Neural cell (in vitro differentiated cells): ENCODE measurements around the gene TCF20. TPM values are rescaled to one million over a fixed set of nuclear protein-coding genes. Genes with fewer than 3 reads are reported as not detected.

Experiments used
- H2AFZ ChIP-seq: fragments of 200-600, 300-800 bp; sonication (generic), shearing (Covaris generic); 2 replicates; pipeline ENCODE4 v1.6.0; 2014; ENCODE audit warnings: low read depth, mild to moderate bottlenecking, antibody characterized with exemption, low read length, moderate library complexity
- H3F3A ChIP-seq: fragments of 200-600 bp; shearing (Covaris generic); 2 replicates; pipeline ENCODE4 v1.6.1; 2016; ENCODE audit warnings: mild to moderate bottlenecking, moderate library complexity, mixed read lengths, antibody characterized with exemption, low read length; ENCODE audit not compliant: insufficient read depth, poor library complexity, severe bottlenecking
- H3K27ac ChIP-seq: fragments of 200-600, 300-800 bp; sonication (generic), shearing (Covaris generic); 2 replicates; pipeline ENCODE4 v1.5.1; 2014; ENCODE audit warnings: mild to moderate bottlenecking, low read length, moderate library complexity
- H3K27me3 ChIP-seq: fragments of 300-800, 200-600 bp; sonication (generic), shearing (Covaris generic); 2 replicates; pipeline ENCODE4 v1.6.0; 2014; ENCODE audit warnings: mild to moderate bottlenecking, low read depth, low read length, moderate library complexity; ENCODE audit not compliant: insufficient read depth
- H3K36me3 ChIP-seq: fragments of 300-800, 200-600 bp; sonication (generic), shearing (Covaris generic); 2 replicates; pipeline ENCODE4 v1.5.1; 2014; ENCODE audit warnings: mild to moderate bottlenecking, antibody characterized with exemption, low read length, moderate library complexity; ENCODE audit not compliant: insufficient read depth
- H3K4me2 ChIP-seq: fragments of 300-800, 200-600 bp; sonication (generic), shearing (Covaris generic); 2 replicates; pipeline ENCODE4 v1.6.0; 2014; ENCODE audit warnings: mild to moderate bottlenecking, low read length
- H3K4me3 ChIP-seq: fragments of 300-800, 200-600 bp; sonication (generic), shearing (Covaris generic); 2 replicates; pipeline ENCODE4 v1.5.1; 2014; ENCODE audit warnings: mild to moderate bottlenecking, low read length, moderate library complexity
- H3K79me2 ChIP-seq: fragments of 200-600 bp; shearing (Covaris generic); replicated peaks from 2 replicates; pipeline ENCODE4 v1.6.0; 2014; ENCODE audit warnings: mild to moderate bottlenecking, low read length, moderate library complexity; ENCODE audit not compliant: insufficient read depth
- H3K9ac ChIP-seq: fragments of 300-800, 200-600 bp; sonication (generic), shearing (Covaris generic); 2 replicates; pipeline ENCODE4 v1.6.1; 2016; ENCODE audit warnings: mild to moderate bottlenecking, low read length, mixed read lengths
- H3K9me2 ChIP-seq: fragments of 200-600 bp; shearing (Covaris generic); 2 replicates; pipeline ENCODE4 v1.6.1; 2016; ENCODE audit warnings: mild to moderate bottlenecking, low read length, mixed read lengths; ENCODE audit not compliant: insufficient read depth
- H3K9me3 ChIP-seq: fragments of 200-600, 300-800 bp; sonication (generic), shearing (Covaris generic); 2 replicates; pipeline ENCODE4 v1.6.1; 2016; ENCODE audit warnings: mild to moderate bottlenecking, mixed run types, low read length, moderate library complexity, mixed read lengths
- H4K20me1 ChIP-seq: fragments of 200-600 bp; shearing (Covaris generic); 2 replicates; pipeline ENCODE4 v1.6.1; 2016; ENCODE audit warnings: mild to moderate bottlenecking, mixed run types; ENCODE audit not compliant: insufficient read depth
- EP300 ChIP-seq: fragments of 450-650 bp; conservative IDR thresholded peaks from 2 replicates; pipeline ENCODE4 v1.6.1; 2014; ENCODE audit warnings: antibody characterized with exemption, mild to moderate bottlenecking, moderate library complexity; ENCODE audit not compliant: poor library complexity, severe bottlenecking
- EZH2 ChIP-seq: fragments of 200-600, 300-800 bp; shearing (Covaris generic), sonication (generic); IDR thresholded peaks from 2 replicates; pipeline ENCODE4 v1.6.1; 2014; ENCODE audit warnings: antibody characterized with exemption, low read length, borderline replicate concordance, mild to moderate bottlenecking; ENCODE audit not compliant: insufficient read depth, poor library complexity, severe bottlenecking
- MXI1 ChIP-seq: fragments of 450-650 bp; conservative IDR thresholded peaks from 2 replicates; pipeline ENCODE4 v1.6.1; 2014; ENCODE audit warnings: antibody characterized with exemption, mild to moderate bottlenecking; ENCODE audit not compliant: poor library complexity, severe bottlenecking
- POLR2AphosphoS5 ChIP-seq: IDR thresholded peaks from 2 replicates; pipeline ENCODE4 v1.6.1; 2012
- RAD21 ChIP-seq: fragments of 450-650 bp; conservative IDR thresholded peaks from 2 replicates; pipeline ENCODE4 v1.6.1; 2014; ENCODE audit warnings: antibody characterized with exemption, mild to moderate bottlenecking, moderate library complexity
- SMC3 ChIP-seq: fragments of 450-650 bp; conservative IDR thresholded peaks from 2 replicates; pipeline ENCODE4 v1.6.1; 2014; ENCODE audit warnings: antibody characterized with exemption, mild to moderate bottlenecking, moderate library complexity; ENCODE audit not compliant: poor library complexity
- TAF1 ChIP-seq: IDR thresholded peaks from 2 replicates; pipeline ENCODE4 v1.6.1; 2012; ENCODE audit warnings: low read depth
- polyA plus RNA-seq: library from polyadenylated mRNA; depleted of rRNA; stranded (reverse); fragments of >200 nt; gene quantifications from 2 replicates; pipeline ENCODE4 v1.2.3, GENCODE V29; 2014
- TF ChIP-seq, protein P1 (sequence below): IDR thresholded peaks from 2 replicates; pipeline ENCODE4 v1.6.1; 2012; ENCODE audit warnings: borderline replicate concordance
- TF ChIP-seq, protein P2 (sequence below): fragments of 450-650 bp; IDR thresholded peaks from 2 replicates; pipeline ENCODE4 v1.5.1; 2014; ENCODE audit warnings: antibody characterized with exemption, mild to moderate bottlenecking, moderate library complexity; ENCODE audit not compliant: poor library complexity, severe bottlenecking

TCF20 gene
- polyA plus RNA-seq, 1 donor from 2014 or later: 21.9 TPM

DNA sequence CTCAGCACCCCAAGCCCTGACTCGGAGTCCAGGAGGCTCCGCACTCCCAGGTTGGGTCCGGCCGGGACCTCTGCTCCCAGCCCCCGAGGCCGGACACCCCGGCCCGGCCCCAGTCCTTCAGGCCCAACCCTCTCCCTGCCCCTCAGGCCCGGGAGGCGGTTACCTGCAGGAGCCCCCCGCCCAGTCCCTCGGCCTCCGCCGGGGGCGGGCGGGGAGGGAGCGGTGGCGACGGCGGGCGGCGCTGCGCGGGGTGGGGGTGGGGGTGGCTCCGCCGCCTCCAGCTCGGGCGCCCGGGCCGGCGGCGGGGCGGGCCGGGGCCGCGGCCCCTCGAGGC, 310 bp downstream of the TCF20 start:
- Histone ChIP-seq H3K36me3 (no peaks in the 10 kb centered on the region), H3K27ac (peak overlapping the region; percentile 70), H3K9me3 (no peaks in the 10 kb centered on the region), H3K4me3 (peak overlapping the region; percentile 97), H4K20me1 (peaks cover 23% of the 10 kb centered on the region), H3K79me2 (peaks cover 54% of the 10 kb centered on the region), H3K4me2 (peak overlapping the region; percentile 68), H3F3A (no peaks in the 10 kb centered on the region), H3K9ac (peak overlapping the region; percentile 87), H3K9me2 (no peaks in the 10 kb centered on the region), H2AFZ (no peak overlapping the region), H3K27me3 (no peaks in the 10 kb centered on the region)
- TF ChIP-seq SMC3 (no peak), EP300 (no peak), EZH2 (no peak), POLR2AphosphoS5 (no peak), TAF1 (no peak), MXI1 (no peak), RAD21 (no peak)
- TF ChIP-seq, protein P1, sequence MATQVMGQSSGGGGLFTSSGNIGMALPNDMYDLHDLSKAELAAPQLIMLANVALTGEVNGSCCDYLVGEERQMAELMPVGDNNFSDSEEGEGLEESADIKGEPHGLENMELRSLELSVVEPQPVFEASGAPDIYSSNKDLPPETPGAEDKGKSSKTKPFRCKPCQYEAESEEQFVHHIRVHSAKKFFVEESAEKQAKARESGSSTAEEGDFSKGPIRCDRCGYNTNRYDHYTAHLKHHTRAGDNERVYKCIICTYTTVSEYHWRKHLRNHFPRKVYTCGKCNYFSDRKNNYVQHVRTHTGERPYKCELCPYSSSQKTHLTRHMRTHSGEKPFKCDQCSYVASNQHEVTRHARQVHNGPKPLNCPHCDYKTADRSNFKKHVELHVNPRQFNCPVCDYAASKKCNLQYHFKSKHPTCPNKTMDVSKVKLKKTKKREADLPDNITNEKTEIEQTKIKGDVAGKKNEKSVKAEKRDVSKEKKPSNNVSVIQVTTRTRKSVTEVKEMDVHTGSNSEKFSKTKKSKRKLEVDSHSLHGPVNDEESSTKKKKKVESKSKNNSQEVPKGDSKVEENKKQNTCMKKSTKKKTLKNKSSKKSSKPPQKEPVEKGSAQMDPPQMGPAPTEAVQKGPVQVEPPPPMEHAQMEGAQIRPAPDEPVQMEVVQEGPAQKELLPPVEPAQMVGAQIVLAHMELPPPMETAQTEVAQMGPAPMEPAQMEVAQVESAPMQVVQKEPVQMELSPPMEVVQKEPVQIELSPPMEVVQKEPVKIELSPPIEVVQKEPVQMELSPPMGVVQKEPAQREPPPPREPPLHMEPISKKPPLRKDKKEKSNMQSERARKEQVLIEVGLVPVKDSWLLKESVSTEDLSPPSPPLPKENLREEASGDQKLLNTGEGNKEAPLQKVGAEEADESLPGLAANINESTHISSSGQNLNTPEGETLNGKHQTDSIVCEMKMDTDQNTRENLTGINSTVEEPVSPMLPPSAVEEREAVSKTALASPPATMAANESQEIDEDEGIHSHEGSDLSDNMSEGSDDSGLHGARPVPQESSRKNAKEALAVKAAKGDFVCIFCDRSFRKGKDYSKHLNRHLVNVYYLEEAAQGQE: no peak
- TF ChIP-seq, protein P2, sequence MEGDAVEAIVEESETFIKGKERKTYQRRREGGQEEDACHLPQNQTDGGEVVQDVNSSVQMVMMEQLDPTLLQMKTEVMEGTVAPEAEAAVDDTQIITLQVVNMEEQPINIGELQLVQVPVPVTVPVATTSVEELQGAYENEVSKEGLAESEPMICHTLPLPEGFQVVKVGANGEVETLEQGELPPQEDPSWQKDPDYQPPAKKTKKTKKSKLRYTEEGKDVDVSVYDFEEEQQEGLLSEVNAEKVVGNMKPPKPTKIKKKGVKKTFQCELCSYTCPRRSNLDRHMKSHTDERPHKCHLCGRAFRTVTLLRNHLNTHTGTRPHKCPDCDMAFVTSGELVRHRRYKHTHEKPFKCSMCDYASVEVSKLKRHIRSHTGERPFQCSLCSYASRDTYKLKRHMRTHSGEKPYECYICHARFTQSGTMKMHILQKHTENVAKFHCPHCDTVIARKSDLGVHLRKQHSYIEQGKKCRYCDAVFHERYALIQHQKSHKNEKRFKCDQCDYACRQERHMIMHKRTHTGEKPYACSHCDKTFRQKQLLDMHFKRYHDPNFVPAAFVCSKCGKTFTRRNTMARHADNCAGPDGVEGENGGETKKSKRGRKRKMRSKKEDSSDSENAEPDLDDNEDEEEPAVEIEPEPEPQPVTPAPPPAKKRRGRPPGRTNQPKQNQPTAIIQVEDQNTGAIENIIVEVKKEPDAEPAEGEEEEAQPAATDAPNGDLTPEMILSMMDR: no peak

DNA sequence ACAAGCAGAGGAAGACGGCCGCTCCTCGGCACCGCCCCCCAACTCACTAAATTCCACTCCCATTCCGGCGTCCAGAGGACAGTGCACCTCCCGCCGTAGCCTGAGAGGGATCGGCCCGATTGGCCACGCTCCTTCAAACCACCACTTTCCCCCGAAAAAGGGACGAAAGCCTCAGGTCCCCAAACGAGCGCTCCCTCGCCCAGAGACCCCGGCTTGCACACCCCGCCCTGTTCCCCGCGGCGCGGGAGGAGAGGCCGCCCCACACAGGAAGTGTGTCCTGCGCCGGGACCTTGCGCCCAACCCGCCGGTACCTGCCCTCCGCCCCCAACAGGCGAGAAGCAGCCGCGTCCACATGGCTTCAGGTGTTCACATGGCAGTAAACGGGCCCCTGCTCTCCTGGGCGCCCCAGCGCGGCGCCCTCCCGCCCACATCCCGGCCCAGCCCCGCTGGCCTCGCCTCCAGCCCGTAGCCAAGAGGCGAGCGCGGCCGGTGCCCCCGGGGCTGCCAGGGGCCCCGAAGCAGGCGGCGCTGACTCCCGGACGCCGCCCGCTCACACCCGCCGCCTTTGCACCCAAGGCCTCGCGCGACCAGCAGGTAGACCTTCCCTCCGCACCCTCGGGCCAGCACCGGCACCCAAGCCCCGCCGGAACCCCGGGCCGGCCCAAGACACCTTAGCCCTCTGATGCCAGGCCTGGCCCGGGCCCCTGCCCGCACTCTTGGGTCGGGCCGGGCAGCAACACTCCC, 849 bp downstream of the TCF20 start:
- Histone ChIP-seq H3K27me3 (no peaks in the 10 kb centered on the region), H3K4me3 (peak overlapping the region; percentile 97), H4K20me1 (peaks cover 18% of the 10 kb centered on the region), H3K9ac (peak overlapping the region; percentile 87), H3F3A (no peaks in the 10 kb centered on the region), H3K4me2 (peak overlapping the region; percentile 68), H3K9me2 (no peaks in the 10 kb centered on the region), H3K9me3 (no peaks in the 10 kb centered on the region), H3K36me3 (no peaks in the 10 kb centered on the region), H2AFZ (no peak overlapping the region), H3K79me2 (peaks cover 56% of the 10 kb centered on the region), H3K27ac (peak overlapping the region; percentile 70)
- TF ChIP-seq RAD21 (peak; percentile 40), SMC3 (peak; percentile 53), EZH2 (no peak), TAF1 (no peak), MXI1 (peak; percentile 95), POLR2AphosphoS5 (peak; percentile 21)
- TF ChIP-seq, protein P2: peak; percentile 35
